B cell (primary cell): ENCODE results near the gene STT3B.

ENCODE experiments used
- CTCF ChIP-seq: fragments of 200-600 bp; IDR thresholded peaks from one replicate; pipeline ENCODE4 v1.8.0; 2022; ENCODE audit warnings: antibody characterized with exemption, mild to moderate bottlenecking
- EZH2 ChIP-seq: IDR thresholded peaks from 2 replicates; pipeline ENCODE4 v1.6.1; 2012; ENCODE audit warnings: borderline replicate concordance, low read depth, mild to moderate bottlenecking, moderate library complexity, low read length; ENCODE audit not compliant: insufficient read depth, poor library complexity, severe bottlenecking

DNA sequence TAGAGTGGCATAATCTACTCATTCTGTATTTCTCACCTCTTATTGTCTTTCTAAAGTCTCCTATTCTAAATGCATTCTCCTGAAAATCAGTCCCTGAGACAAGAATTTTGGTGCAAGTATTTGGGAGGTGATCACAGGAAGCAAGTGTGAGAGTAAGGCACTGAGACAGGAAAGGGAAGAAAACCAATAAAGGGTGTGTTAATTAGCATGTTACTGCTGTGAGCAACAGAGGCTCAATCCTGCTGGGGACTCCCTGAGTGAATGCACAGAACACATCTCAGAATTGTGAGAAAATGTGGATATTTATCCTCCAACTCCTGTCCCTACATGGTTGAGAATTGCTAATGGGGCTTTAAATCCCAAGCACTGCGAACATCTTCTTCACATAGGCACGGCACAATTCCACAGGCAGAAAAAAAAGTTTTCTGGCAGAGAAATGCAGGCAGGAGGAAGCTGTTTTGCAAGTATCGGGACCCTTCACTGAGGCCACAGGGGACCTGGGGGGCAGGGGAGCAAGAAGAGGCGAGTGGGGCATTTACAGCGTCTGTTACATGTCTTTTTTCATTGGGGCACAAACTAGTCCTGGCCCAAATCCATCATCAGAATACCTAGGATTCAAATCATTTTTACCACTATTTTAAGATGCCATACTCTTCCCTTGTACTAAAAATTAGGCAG is 27.2 kb upstream of the STT3B start:
- no peak for TF ChIP-seq CTCF
- no peak for TF ChIP-seq EZH2
